CD4-positive, alpha-beta T cell (primary cell): ENCODE results near the gene MAS1. TPM values are rescaled to one million over a fixed set of nuclear protein-coding genes. Genes with fewer than 3 reads are reported as not detected.

ENCODE experiments used
- ATAC-seq: fragments of 200-7000 bp; cut with Tn5 transposase; one replicate; pipeline ENCODE4 v1.10.0; 2022; ENCODE audit warnings: mild to moderate bottlenecking; ENCODE audit not compliant: poor library complexity
- CTCF ChIA-PET: fragments of 350-600 bp; sonication (Branson Sonifier 250); formaldehyde crosslinking; loops from one replicate; lab custom pipeline; 2021; ENCODE audit warnings: antibody characterized with exemption, inconsistent platforms; lab: Charles Lee
- POLR2A ChIA-PET: fragments of 350-600 bp; sonication (Branson Sonifier 250); formaldehyde crosslinking; loops from one replicate; lab custom pipeline; 2021; ENCODE audit warnings: antibody characterized with exemption, inconsistent platforms; lab: Charles Lee
- DNase-seq, 14 experiments: peaks; one replicate each; pipeline ENCODE4 v3.0.0-alpha.2; 2013 to 2020; ENCODE audit warnings: mixed read lengths in 2 of 14
- H3K27ac ChIP-seq, 2 donors: one replicate each; pipeline versions ENCODE4 v1.5.1 to v1.7.0; 2013; ENCODE audit warnings: low read length in 2 of 2, low read depth in 1 of 2, mild to moderate bottlenecking in 1 of 2
- H3K27me3 ChIP-seq, 2 experiments: 1 replicate in 1 of 2; 2 replicates in 1 of 2; pipeline versions ENCODE4 v1.6.1 to v1.7.0; 2013; ENCODE audit warnings: low read length in 2 of 2, control low read depth in 1 of 2, mild to moderate bottlenecking in 1 of 2, moderate library complexity in 1 of 2; ENCODE audit not compliant: insufficient read depth in 2 of 2, control insufficient read depth in 1 of 2
- H3K36me3 ChIP-seq: one replicate; pipeline ENCODE4 v1.6.1; 2013; ENCODE audit warnings: low read length, control low read depth; ENCODE audit not compliant: insufficient read depth
- H3K4me1 ChIP-seq: one replicate; pipeline ENCODE4 v1.6.1; 2013; ENCODE audit warnings: low read length, control low read depth; ENCODE audit not compliant: insufficient read depth
- H3K4me3 ChIP-seq: one replicate; pipeline ENCODE4 v1.5.1; 2013; ENCODE audit warnings: mild to moderate bottlenecking, low read length, moderate library complexity
- H3K9me3 ChIP-seq, 2 experiments: 1 replicate in 1 of 2; 2 replicates in 1 of 2; pipeline versions ENCODE4 v1.6.1 to v1.7.0; 2013; ENCODE audit warnings: low read length in 2 of 2, mild to moderate bottlenecking in 2 of 2, control low read depth in 1 of 2, moderate library complexity in 1 of 2; ENCODE audit not compliant: control insufficient read depth in 1 of 2, insufficient read depth in 1 of 2
- H3K27ac Mint-ChIP-seq: one replicate; pipeline ENCODE4 v1.8.0; 2020; ENCODE audit warnings: mixed read lengths
- H3K27me3 Mint-ChIP-seq: one replicate; pipeline ENCODE4 v1.8.0; 2021; ENCODE audit warnings: mixed read lengths
- H3K36me3 Mint-ChIP-seq: one replicate; pipeline ENCODE4 v1.8.0; 2021; ENCODE audit warnings: low read depth, mixed read lengths
- H3K4me1 Mint-ChIP-seq: one replicate; pipeline ENCODE4 v1.8.0; 2021; ENCODE audit warnings: low read depth, mixed read lengths
- H3K4me3 Mint-ChIP-seq: one replicate; pipeline ENCODE4 v1.8.0; 2020; ENCODE audit warnings: mild to moderate bottlenecking, mixed read lengths
- H3K9me3 Mint-ChIP-seq: one replicate; pipeline ENCODE4 v1.8.0; 2020; ENCODE audit warnings: mixed read lengths
- intact Hi-C, 2 experiments: fragments of 100-400 bp; cut with DNase I in 1 of 2; cut with micrococcal nuclease in 1 of 2; formaldehyde crosslinking; loops; one replicate each; pipeline versions ENCODE4 v1.15.1 to v1.9.0; 2023 to 2025; cut with DNase I, micrococcal nuclease
- total RNA-seq, 174 experiments: library from RNA in 2 of 174; stranded (reverse) in 2 of 174; gene quantifications; one replicate each; pipeline ENCODE4 v1.2.3 and lab custom pipeline; 2021 to 2026
- TF ChIP-seq, protein P1 (sequence below): fragments of 200-600 bp; IDR thresholded peaks from one replicate; pipeline ENCODE4 v1.8.0; 2022; ENCODE audit warnings: antibody characterized with exemption, mild to moderate bottlenecking

MAS1 gene
- total RNA-seq, 2 experiments from 2014 or later, result not detected

- Mint-ChIP-seq H3K27me3 (peaks cover 47% of the 10 kb centered on the region), H3K4me3 (no peak overlapping the region), H3K9me3 (no peaks in the 10 kb centered on the region), H3K4me1 (no peaks in the 10 kb centered on the region), H3K27ac (no peak overlapping the region), H3K36me3 (no peaks in the 10 kb centered on the region)
- TF ChIP-seq, protein P1, sequence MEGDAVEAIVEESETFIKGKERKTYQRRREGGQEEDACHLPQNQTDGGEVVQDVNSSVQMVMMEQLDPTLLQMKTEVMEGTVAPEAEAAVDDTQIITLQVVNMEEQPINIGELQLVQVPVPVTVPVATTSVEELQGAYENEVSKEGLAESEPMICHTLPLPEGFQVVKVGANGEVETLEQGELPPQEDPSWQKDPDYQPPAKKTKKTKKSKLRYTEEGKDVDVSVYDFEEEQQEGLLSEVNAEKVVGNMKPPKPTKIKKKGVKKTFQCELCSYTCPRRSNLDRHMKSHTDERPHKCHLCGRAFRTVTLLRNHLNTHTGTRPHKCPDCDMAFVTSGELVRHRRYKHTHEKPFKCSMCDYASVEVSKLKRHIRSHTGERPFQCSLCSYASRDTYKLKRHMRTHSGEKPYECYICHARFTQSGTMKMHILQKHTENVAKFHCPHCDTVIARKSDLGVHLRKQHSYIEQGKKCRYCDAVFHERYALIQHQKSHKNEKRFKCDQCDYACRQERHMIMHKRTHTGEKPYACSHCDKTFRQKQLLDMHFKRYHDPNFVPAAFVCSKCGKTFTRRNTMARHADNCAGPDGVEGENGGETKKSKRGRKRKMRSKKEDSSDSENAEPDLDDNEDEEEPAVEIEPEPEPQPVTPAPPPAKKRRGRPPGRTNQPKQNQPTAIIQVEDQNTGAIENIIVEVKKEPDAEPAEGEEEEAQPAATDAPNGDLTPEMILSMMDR, result no peak
- intact Hi-C loops, result no loop called here
- no peaks in the 10 kb centered on the region for H3K4me1 ChIP-seq
- POLR2A ChIA-PET, result no interaction called here
- DNase-seq, result no peak
- ATAC-seq, result no peak
- H3K9me3 ChIP-seq, result no peaks in the 10 kb centered on the region
- peaks cover 8 to 46% of the 10 kb centered on the region in 2 experiments for H3K27me3 ChIP-seq
- H3K4me3 ChIP-seq, result no peak overlapping the region
- CTCF ChIA-PET, result no interaction called here
- H3K36me3 ChIP-seq, result no peaks in the 10 kb centered on the region
- H3K27ac ChIP-seq, result no peak overlapping the region
These were observed 3.0 kb upstream of the MAS1 start for GRCh38 chr6:159887761-159888160.

DNA sequence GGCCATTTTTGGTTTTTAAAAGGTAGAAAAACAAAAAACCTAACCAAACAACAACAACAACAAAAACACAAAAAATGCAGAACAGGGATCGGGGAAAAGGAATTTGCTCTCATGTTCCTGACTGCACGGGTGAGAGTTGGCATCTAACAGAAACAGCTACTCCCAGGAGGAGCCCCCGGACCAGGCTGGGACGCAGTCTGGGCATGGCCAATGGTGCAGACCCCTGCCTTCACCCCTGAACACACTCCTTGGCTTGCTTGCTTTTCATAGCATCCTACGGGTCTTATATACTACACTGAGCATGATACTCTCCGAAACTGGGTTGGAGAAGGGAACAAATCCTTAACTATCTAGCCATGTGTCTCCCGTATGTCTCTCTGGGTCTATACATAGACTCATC lies 587 bp upstream of the MAS1 start:
- TF ChIP-seq, protein P1, result no peak
- Mint-ChIP-seq H3K27me3 (peaks cover 56% of the 10 kb centered on the region), H3K4me1 (no peaks in the 10 kb centered on the region), H3K27ac (no peak overlapping the region), H3K9me3 (no peaks in the 10 kb centered on the region), H3K36me3 (no peaks in the 10 kb centered on the region), H3K4me3 (no peak overlapping the region)
- Histone ChIP-seq H3K4me1 (no peaks in the 10 kb centered on the region), H3K36me3 (no peaks in the 10 kb centered on the region), H3K9me3 (no peaks in the 10 kb centered on the region), H3K4me3 (no peak overlapping the region), H3K27ac (no peak overlapping the region), H3K27me3 (peaks cover 11 to 48% of the 10 kb centered on the region in 2 experiments)
- ChIA-PET POLR2A (no interaction called here), CTCF (no interaction called here)
- ATAC-seq, result no peak
- DNase-seq, result no peak
- intact Hi-C loops, result no loop called here

DNA sequence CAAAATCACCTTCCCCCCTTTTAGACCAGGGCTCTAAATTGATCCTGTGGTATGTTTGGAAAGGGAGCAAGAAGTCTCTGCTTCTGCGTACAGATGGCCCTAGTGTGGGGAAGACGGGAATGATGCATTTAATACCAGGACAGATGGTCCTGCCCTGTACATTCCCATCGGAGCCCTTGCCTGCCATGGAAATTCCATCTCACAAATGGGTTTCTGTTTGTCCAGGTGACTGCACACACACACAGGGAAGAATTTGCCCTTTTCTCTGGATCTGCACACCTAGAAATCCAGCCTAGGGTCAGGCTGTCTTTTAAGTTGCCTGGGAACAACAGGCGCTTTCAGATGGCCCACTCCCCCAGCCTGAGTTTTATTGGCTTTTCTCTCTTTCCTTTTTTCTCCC lies 1.3 kb downstream of the MAS1 start:
- no peaks in the 10 kb centered on the region for H3K36me3 ChIP-seq
- intact Hi-C loops, result no loop called here
- POLR2A ChIA-PET, result no interaction called here
- Mint-ChIP-seq H3K9me3 (no peaks in the 10 kb centered on the region), H3K27me3 (peaks cover 56% of the 10 kb centered on the region), H3K4me1 (no peaks in the 10 kb centered on the region), H3K4me3 (no peak overlapping the region), H3K27ac (no peak overlapping the region), H3K36me3 (no peaks in the 10 kb centered on the region)
- no peaks in the 10 kb centered on the region for H3K9me3 ChIP-seq
- TF ChIP-seq, protein P1, result no peak
- CTCF ChIA-PET, result no interaction called here
- no peak overlapping the region for H3K27ac ChIP-seq
- H3K4me3 ChIP-seq, result no peak overlapping the region
- peaks cover 11 to 41% of the 10 kb centered on the region in 2 experiments for H3K27me3 ChIP-seq
- ATAC-seq (no peak), DNase-seq (no peak)
- no peaks in the 10 kb centered on the region for H3K4me1 ChIP-seq
